ENCODE results near the gene FERMT1. TPM values are rescaled to one million over a fixed set of nuclear protein-coding genes. Genes with fewer than 3 reads are reported as not detected.

The FERMT1 gene
- total and polyA plus RNA-seq, 2 donors (not counting 1 experiment from before 2014, with no cell fraction given) = not detected

GRCh38 chr20:6030453-6031080 is 92.3 kb downstream of the FERMT1 start:
- Histone ChIP-seq H3K4me2 (replicated peaks; ENCODE audit: low read depth, low read length, poor library complexity, severe bottlenecking) (no peak overlapping the region), H2AFZ (ENCODE audit: insufficient read depth, low read depth, low read length, poor library complexity, severe bottlenecking) (no peak overlapping the region), H4K20me1 (ENCODE audit: control insufficient read depth, insufficient read depth, low read length, poor library complexity, severe bottlenecking) (no peaks in the 10 kb centered on the region), H3K27ac (ENCODE audit: low read length in 2 of 2) (no peak overlapping the region), H3K79me2 (ENCODE audit: control insufficient read depth, insufficient read depth, low read length) (peaks cover 3% of the 10 kb centered on the region), H3K4me3 (ENCODE audit: control extremely low read depth in 1 of 5, extremely low read depth in 1 of 5, insufficient read depth in 1 of 5, low read depth in 2 of 5, low read length in 4 of 5) (no peak overlapping the region), H3K27me3 (replicated peaks in 1 of 4; ENCODE audit: control extremely low read depth in 1 of 4, control insufficient read depth in 3 of 4, insufficient read depth in 4 of 4, low read length in 3 of 4) (no peaks in the 10 kb centered on the region), H3K9ac (ENCODE audit: low read length) (no peak overlapping the region), H3K9me3 (ENCODE audit: control extremely low read depth in 1 of 3, control insufficient read depth in 2 of 3, insufficient read depth in 1 of 3, low read length in 2 of 3) (no peaks in the 10 kb centered on the region), H3K36me3 (replicated peaks in 1 of 2; ENCODE audit: control extremely low read depth in 1 of 2, control insufficient read depth in 1 of 2, extremely low read depth in 1 of 2, insufficient read depth in 2 of 2, low read length in 1 of 2) (peaks cover 0 to 35% of the 10 kb centered on the region in 2 experiments), H3K4me1 (ENCODE audit: control insufficient read depth in 2 of 2, insufficient read depth in 2 of 2, low read length in 2 of 2) (no peaks in the 10 kb centered on the region)
- POLR2A ChIA-PET = no interaction called here
- intact Hi-C loops (cut with micrococcal nuclease) = no loop called here
- Mint-ChIP-seq H3K27ac (no peak overlapping the region), H3K9me3 (ENCODE audit: insufficient read depth) (peaks cover under 1% of the 10 kb centered on the region), H3K4me1 (no peaks in the 10 kb centered on the region), H3K27me3 (no peaks in the 10 kb centered on the region), H3K4me3 (no peak overlapping the region)
- no peak for ATAC-seq (ENCODE audit: low read depth)
- WGBS (ENCODE audit: insufficient coverage) = 100% methylated on average over 1 of the region's 6 CpGs
- CTCF ChIA-PET = no interaction called here
- TF ChIP-seq CTCF (IDR thresholded peaks at IDR 0.05) (no peak), EZH2 (IDR thresholded peaks at IDR 0.05; ENCODE audit: borderline replicate concordance, insufficient read depth, low read depth, low read length, poor library complexity, severe bottlenecking) (no peak)
- no peak for DNase-seq

- no peaks in the 10 kb centered on the region for H3K4me1 Mint-ChIP-seq
- no peak overlapping the region for H3K4me3 Mint-ChIP-seq
- H3K79me2 ChIP-seq (ENCODE audit: control insufficient read depth, insufficient read depth, low read length) = peaks cover 3% of the 10 kb centered on the region
- peaks cover 4% of the 10 kb centered on the region for H3K9me3 Mint-ChIP-seq (ENCODE audit: insufficient read depth)
- 84% methylated on average over 4 of the region's 6 CpGs for WGBS (ENCODE audit: insufficient coverage)
- no peak overlapping the region for H3K4me2 ChIP-seq (replicated peaks; ENCODE audit: low read depth, low read length, poor library complexity, severe bottlenecking)
- H3K27ac Mint-ChIP-seq = no peak overlapping the region
- no peaks in the 10 kb centered on the region for H3K27me3 ChIP-seq (replicated peaks in 1 of 4; ENCODE audit: control extremely low read depth in 1 of 4, control insufficient read depth in 3 of 4, insufficient read depth in 4 of 4, low read length in 3 of 4)
- H3K27ac ChIP-seq (ENCODE audit: low read length in 2 of 2) = no peak overlapping the region
- intact Hi-C loops (cut with micrococcal nuclease) = no loop called here
- H3K4me1 ChIP-seq (ENCODE audit: control insufficient read depth in 2 of 2, insufficient read depth in 2 of 2, low read length in 2 of 2) = no peaks in the 10 kb centered on the region
- ChIA-PET POLR2A (no interaction called here), CTCF (no interaction called here)
- no peak overlapping the region for H2AFZ ChIP-seq (ENCODE audit: insufficient read depth, low read depth, low read length, poor library complexity, severe bottlenecking)
- DNase-seq = no peak
- TF ChIP-seq CTCF (IDR thresholded peaks at IDR 0.05) (no peak), EZH2 (IDR thresholded peaks at IDR 0.05; ENCODE audit: borderline replicate concordance, insufficient read depth, low read depth, low read length, poor library complexity, severe bottlenecking) (no peak)
- H3K36me3 ChIP-seq (replicated peaks in 1 of 2; ENCODE audit: control extremely low read depth in 1 of 2, control insufficient read depth in 1 of 2, extremely low read depth in 1 of 2, insufficient read depth in 2 of 2, low read length in 1 of 2) = peaks cover 6 to 33% of the 10 kb centered on the region in 2 experiments
- no peak for ATAC-seq (ENCODE audit: low read depth)
- no peak overlapping the region for H3K4me3 ChIP-seq (ENCODE audit: control extremely low read depth in 1 of 5, extremely low read depth in 1 of 5, insufficient read depth in 1 of 5, low read depth in 2 of 5, low read length in 4 of 5)
- H3K9ac ChIP-seq (ENCODE audit: low read length) = no peak overlapping the region
- H3K9me3 ChIP-seq (ENCODE audit: control extremely low read depth in 1 of 3, control insufficient read depth in 2 of 3, insufficient read depth in 1 of 3, low read length in 2 of 3) = peaks cover 0 to 3% (median 0%) of the 10 kb centered on the region in 3 donors
- H4K20me1 ChIP-seq (ENCODE audit: control insufficient read depth, insufficient read depth, low read length, poor library complexity, severe bottlenecking) = no peaks in the 10 kb centered on the region
- no peaks in the 10 kb centered on the region for H3K27me3 Mint-ChIP-seq
Measured at GRCh38 chr20:6029538-6029937, 93.3 kb downstream of the FERMT1 start.

Measured in B cell (primary cell).